Breast epithelium (tissue), 4 donors: ENCODE results near the gene KCNH4. TPM values are rescaled to one million over a fixed set of nuclear protein-coding genes. Genes with fewer than 3 reads are reported as not detected.

Experiments
- DNase-seq, 2 donors: peaks; one replicate each; pipeline ENCODE4 v3.0.0-alpha.2; 2019; ENCODE audit warnings: low spot score in 2 of 2
- H3K27ac ChIP-seq, 2 donors: fragments of 200-600 bp; sonication (generic) in 1 of 2; one replicate each; pipeline ENCODE4 v1.5.1; 2016 to 2019; ENCODE audit warnings: mild to moderate bottlenecking in 1 of 2
- H3K27me3 ChIP-seq, 2 donors: fragments of 200-600 bp; sonication (generic) in 1 of 2; one replicate each; pipeline versions ENCODE4 v1.5.1 to v1.6.0; 2017 to 2019; ENCODE audit warnings: control low read depth in 1 of 2, mild to moderate bottlenecking in 1 of 2
- H3K36me3 ChIP-seq: fragments of 200-600 bp; one replicate; pipeline ENCODE4 v1.5.1; 2019
- H3K4me1 ChIP-seq, 2 donors: fragments of 200-600 bp; sonication (generic); one replicate each; pipeline ENCODE4 v1.5.1; 2016 to 2019; ENCODE audit warnings: control low read depth in 1 of 2
- H3K4me3 ChIP-seq, 3 donors: fragments of 200-600 bp; sonication (generic); 1 replicate in 2 of 3; 2 replicates in 1 of 3; pipeline ENCODE4 v1.5.1; 2016 to 2019; ENCODE audit warnings: mild to moderate bottlenecking in 3 of 3, moderate library complexity in 2 of 3
- H3K9me3 ChIP-seq, 2 donors: fragments of 200-600 bp; sonication (generic) in 1 of 2; one replicate each; pipeline ENCODE4 v1.5.1; 2016 to 2019; ENCODE audit warnings: control low read depth in 1 of 2
- CTCF ChIP-seq, 3 donors: fragments of 450-650 bp; IDR thresholded peaks; one replicate each; pipeline ENCODE4 v1.5.1; 2016 to 2017; ENCODE audit warnings: antibody characterized with exemption in 3 of 3, mild to moderate bottlenecking in 3 of 3, moderate library complexity in 3 of 3
- POLR2A ChIP-seq: fragments of 450-650 bp; IDR thresholded peaks from one replicate; pipeline ENCODE4 v1.6.1; 2016; ENCODE audit warnings: antibody characterized with exemption, mild to moderate bottlenecking, moderate library complexity
- POLR2AphosphoS5 ChIP-seq, 3 donors: sonication (generic); formaldehyde crosslinking; IDR thresholded peaks; one replicate each; pipeline ENCODE4 v1.6.1; 2017; ENCODE audit warnings: antibody characterized with exemption in 3 of 3
- intact Hi-C: fragments of 100-400 bp; cut with DNase I; formaldehyde crosslinking; loops from one replicate; pipeline ENCODE4 v1.15.1; 2023; ENCODE audit warnings: low total_unique reads
- total RNA-seq, 3 donors: library from RNA; depleted of rRNA; stranded (reverse); fragments of >200 nt; gene quantifications; one replicate each; pipeline ENCODE4 v1.1.0, GENCODE V29; 2016

The KCNH4 gene
- total RNA-seq, 3 donors from 2014 or later: under 0.01 TPM; not detected in 2

- Histone ChIP-seq H3K4me3 (no peak overlapping the region), H3K27ac (peak overlapping the region; percentile 57 to 80), H3K4me1 (peaks cover 0 to 16% of the 10 kb centered on the region in 2 donors), H3K27me3 (no peaks in the 10 kb centered on the region), H3K9me3 (no peaks in the 10 kb centered on the region), H3K36me3 (no peaks in the 10 kb centered on the region)
- intact Hi-C loops: no loop called here
- TF ChIP-seq POLR2AphosphoS5 (IDR thresholded peaks at IDR 0.05) (no peak), CTCF (IDR thresholded peaks at IDR 0.05) (no peak), POLR2A (no peak)
- no peak for DNase-seq
These were observed 45.8 kb downstream of the KCNH4 start for GRCh38 chr17:42135151-42135550.

DNA sequence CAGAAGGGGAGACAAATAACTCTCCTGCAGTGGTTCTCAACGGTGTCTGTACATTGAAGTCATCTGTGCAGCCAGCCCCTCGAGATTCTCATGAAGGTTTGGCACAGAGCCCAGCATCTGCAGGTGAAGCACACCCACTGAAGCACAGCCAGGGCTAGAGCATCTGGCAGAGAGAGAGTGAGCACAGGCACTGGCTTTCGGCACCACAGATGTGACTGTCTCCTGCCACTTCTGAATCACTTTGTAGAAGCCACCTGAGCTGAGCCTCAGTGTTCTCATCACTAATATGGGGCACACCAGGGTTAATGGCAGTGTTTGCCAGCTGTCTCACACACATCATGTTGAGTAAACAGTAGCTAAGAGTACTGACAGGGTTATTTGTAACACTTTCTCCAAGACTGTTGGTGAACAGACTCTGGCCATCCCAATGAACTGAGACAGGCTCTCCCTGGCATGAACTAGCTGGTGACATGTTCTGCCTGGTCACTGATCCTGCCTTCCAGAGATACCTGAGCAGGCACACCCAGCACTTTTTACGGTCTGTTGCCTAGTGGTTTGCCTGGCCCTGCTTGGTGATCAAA is 47.4 kb downstream of the KCNH4 start:
- Histone ChIP-seq H3K4me3 (no peak overlapping the region), H3K27ac (peak overlapping the region; percentile 62 to 70), H3K9me3 (no peaks in the 10 kb centered on the region), H3K36me3 (peaks cover 6% of the 10 kb centered on the region), H3K27me3 (no peaks in the 10 kb centered on the region), H3K4me1 (peaks cover 0 to 16% of the 10 kb centered on the region in 2 donors)
- no peak for DNase-seq
- intact Hi-C loops: no loop called here
- TF ChIP-seq POLR2A (no peak), CTCF (IDR thresholded peaks at IDR 0.05) (no peak), POLR2AphosphoS5 (IDR thresholded peaks at IDR 0.05) (no peak)

DNA sequence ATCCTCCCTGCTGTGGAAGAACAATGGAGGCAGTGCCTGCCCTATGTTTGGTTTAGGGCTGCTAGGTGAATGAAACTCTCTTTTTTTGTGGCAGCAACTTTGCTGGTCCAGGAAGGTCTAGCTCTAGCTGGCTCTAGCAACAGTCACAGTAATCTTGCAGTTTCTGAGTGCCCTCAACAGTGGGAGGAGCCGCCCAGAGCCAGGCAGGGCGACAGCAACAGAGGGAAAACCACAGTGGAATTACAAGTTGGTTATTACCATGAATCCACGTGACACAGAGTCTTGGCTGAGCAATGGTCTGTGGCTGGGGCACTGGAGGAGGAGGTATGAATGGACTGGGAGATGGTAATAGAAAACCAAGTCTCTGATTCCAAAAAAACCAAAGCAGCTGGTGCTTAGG is 48.0 kb downstream of the KCNH4 start:
- no peaks in the 10 kb centered on the region for H3K9me3 ChIP-seq
- H3K27ac ChIP-seq: peak overlapping the region; percentile 62 to 70
- TF ChIP-seq POLR2AphosphoS5 (IDR thresholded peaks at IDR 0.05): no peak
- TF ChIP-seq POLR2A: no peak
- no peak for TF ChIP-seq CTCF (IDR thresholded peaks at IDR 0.05)
- DNase-seq: peak in 1 of 2 donors; percentile 75
- H3K4me3 ChIP-seq: no peak overlapping the region
- intact Hi-C loops: no loop called here
- H3K4me1 ChIP-seq: peaks cover 0 to 16% of the 10 kb centered on the region in 2 donors
- peaks cover 8% of the 10 kb centered on the region for H3K36me3 ChIP-seq
- no peaks in the 10 kb centered on the region for H3K27me3 ChIP-seq

GRCh38 chr17:42131981-42132432 is 48.9 kb downstream of the KCNH4 start:
- H3K27ac ChIP-seq: peak overlapping the region; percentile 62 to 80
- no peak for DNase-seq
- H3K27me3 ChIP-seq: no peaks in the 10 kb centered on the region
- H3K4me1 ChIP-seq: peaks cover 0 to 16% of the 10 kb centered on the region in 2 donors
- TF ChIP-seq POLR2A (no peak), CTCF (IDR thresholded peaks at IDR 0.05) (no peak), POLR2AphosphoS5 (IDR thresholded peaks at IDR 0.05) (no peak)
- H3K9me3 ChIP-seq: no peaks in the 10 kb centered on the region
- H3K36me3 ChIP-seq: peaks cover 8% of the 10 kb centered on the region
- intact Hi-C loops: no loop called here
- no peak overlapping the region for H3K4me3 ChIP-seq

- Histone ChIP-seq H3K4me1 (peaks cover 0 to 16% of the 10 kb centered on the region in 2 donors), H3K9me3 (no peaks in the 10 kb centered on the region), H3K27me3 (no peaks in the 10 kb centered on the region), H3K4me3 (no peak overlapping the region), H3K36me3 (peaks cover 8% of the 10 kb centered on the region), H3K27ac (peak overlapping the region; percentile 62 to 80)
- no peak for TF ChIP-seq POLR2A
- no peak for TF ChIP-seq CTCF (IDR thresholded peaks at IDR 0.05)
- no peak for TF ChIP-seq POLR2AphosphoS5 (IDR thresholded peaks at IDR 0.05)
- DNase-seq: no peak
- intact Hi-C loops: no loop called here
These were observed 49.7 kb downstream of the KCNH4 start for GRCh38 chr17:42131232-42131631.
